Epithelial cell of esophagus (primary cell): ENCODE data around the gene RNF43.
A peak's percentile ranks its signal among the peaks of the same experiment; 100 is the strongest.

ENCODE experiments used
- DNase-seq: peaks from one replicate; pipeline ENCODE4 v3.0.0; 2010; ENCODE audit warnings: low read depth
- H3K4me3 ChIP-seq: 2 replicates; pipeline ENCODE4 v1.5.1; 2011; ENCODE audit warnings: mild to moderate bottlenecking, low read length, control low read depth
- CTCF ChIP-seq: IDR thresholded peaks from 2 replicates; pipeline ENCODE4 v1.5.1; 2011; ENCODE audit warnings: low read depth, mild to moderate bottlenecking, low read length, control low read depth, inconsistent platforms; ENCODE audit not compliant: insufficient read depth; ENCODE audit errors: missing control alignments

The RNF43 gene

GRCh38 chr17:58436245-58436644 is 18.9 kb upstream of the RNF43 start:
- no peak overlapping the region for H3K4me3 ChIP-seq
- DNase-seq = no peak
- TF ChIP-seq CTCF = no peak

- TF ChIP-seq CTCF = peak; percentile 12
- H3K4me3 ChIP-seq = no peak overlapping the region
- DNase-seq = no peak
These were observed 15.7 kb upstream of the RNF43 start for GRCh38 chr17:58432806-58433573.

GRCh38 chr17:58427807-58428206 is 10.5 kb upstream of the RNF43 start:
- no peak for TF ChIP-seq CTCF
- H3K4me3 ChIP-seq = no peak overlapping the region
- no peak for DNase-seq

GRCh38 chr17:58421711-58422110 is 4.4 kb upstream of the RNF43 start:
- TF ChIP-seq CTCF = no peak
- H3K4me3 ChIP-seq = no peak overlapping the region
- no peak for DNase-seq

GRCh38 chr17:58420827-58421226 is 3.5 kb upstream of the RNF43 start:
- no peak for TF ChIP-seq CTCF
- H3K4me3 ChIP-seq = no peak overlapping the region
- no peak for DNase-seq

GRCh38 chr17:58416937-58417299 is 416 bp downstream of the RNF43 start:
- peak; percentile 18 for DNase-seq
- TF ChIP-seq CTCF = no peak
- peak overlapping the region; percentile 75 for H3K4me3 ChIP-seq

- TF ChIP-seq CTCF = no peak
- no peak for DNase-seq
- H3K4me3 ChIP-seq = peak overlapping the region; percentile 75
These were observed 938 bp downstream of the RNF43 start for GRCh38 chr17:58416396-58416795.
